ENCODE results near the gene SCGN. TPM values are rescaled to one million over a fixed set of nuclear protein-coding genes. Genes with fewer than 3 reads are reported as not detected.

Gene SCGN
- polyA plus RNA-seq, 1 experiment = not detected

- no peak for DNase-seq (ENCODE audit: low read depth)
- ChIA-PET CTCF (no interaction called here), POLR2A (no interaction called here)
- H3K4me3 ChIP-seq (ENCODE audit: low read depth, low read length) = no peak overlapping the region
- TF ChIP-seq CTCF (IDR thresholded peaks at IDR 0.05; ENCODE audit: insufficient read depth, low read depth, low read length) = no peak
- H3K27me3 ChIP-seq (ENCODE audit: control insufficient read depth, insufficient read depth, low read length) = no peaks in the 10 kb centered on the region
- H3K36me3 ChIP-seq (ENCODE audit: control insufficient read depth, insufficient read depth, low read length) = no peaks in the 10 kb centered on the region
These were observed 33.9 kb downstream of the SCGN start for GRCh38 chr6:25685896-25686295.

GRCh38 chr6:25686856-25687255, 34.8 kb downstream of the SCGN start:
- no peak for TF ChIP-seq CTCF (IDR thresholded peaks at IDR 0.05; ENCODE audit: insufficient read depth, low read depth, low read length)
- ChIA-PET CTCF (interaction anchor here (0.7 to 0.9 kb wide), 2 partner anchors 11 to 14 kb away, joined by 3 read pairs; no protein-coding TSS in a partner anchor), POLR2A (no interaction called here)
- no peak for DNase-seq (ENCODE audit: low read depth)
- no peak overlapping the region for H3K4me3 ChIP-seq (ENCODE audit: low read depth, low read length)
- H3K36me3 ChIP-seq (ENCODE audit: control insufficient read depth, insufficient read depth, low read length) = no peaks in the 10 kb centered on the region
- no peaks in the 10 kb centered on the region for H3K27me3 ChIP-seq (ENCODE audit: control insufficient read depth, insufficient read depth, low read length)

GRCh38 chr6:25689966-25690365, 38.0 kb downstream of the SCGN start:
- ChIA-PET POLR2A (no interaction called here), CTCF (no interaction called here)
- no peak overlapping the region for H3K4me3 ChIP-seq (ENCODE audit: low read depth, low read length)
- no peaks in the 10 kb centered on the region for H3K36me3 ChIP-seq (ENCODE audit: control insufficient read depth, insufficient read depth, low read length)
- no peak for DNase-seq (ENCODE audit: low read depth)
- no peaks in the 10 kb centered on the region for H3K27me3 ChIP-seq (ENCODE audit: control insufficient read depth, insufficient read depth, low read length)
- no peak for TF ChIP-seq CTCF (IDR thresholded peaks at IDR 0.05; ENCODE audit: insufficient read depth, low read depth, low read length)

GRCh38 chr6:25691894-25692293, 39.9 kb downstream of the SCGN start:
- CTCF ChIA-PET = interaction anchor here (1.3 kb wide), 1 partner anchor 30 kb away, joined by 3 read pairs; no protein-coding TSS in a partner anchor
- no peak overlapping the region for H3K4me3 ChIP-seq (ENCODE audit: low read depth, low read length)
- POLR2A ChIA-PET = no interaction called here
- no peak for TF ChIP-seq CTCF (IDR thresholded peaks at IDR 0.05; ENCODE audit: insufficient read depth, low read depth, low read length)
- DNase-seq (ENCODE audit: low read depth) = no peak
- H3K36me3 ChIP-seq (ENCODE audit: control insufficient read depth, insufficient read depth, low read length) = no peaks in the 10 kb centered on the region
- no peaks in the 10 kb centered on the region for H3K27me3 ChIP-seq (ENCODE audit: control insufficient read depth, insufficient read depth, low read length)

GRCh38 chr6:25692472-25692871, 40.5 kb downstream of the SCGN start:
- CTCF ChIA-PET = interaction anchor here (0.7 to 1.3 kb wide), 2 partner anchors 17 to 29 kb away, joined by 3 to 4 read pairs; no protein-coding TSS in a partner anchor
- POLR2A ChIA-PET = no interaction called here
- Histone ChIP-seq H3K36me3 (ENCODE audit: control insufficient read depth, insufficient read depth, low read length) (no peaks in the 10 kb centered on the region), H3K27me3 (ENCODE audit: control insufficient read depth, insufficient read depth, low read length) (no peaks in the 10 kb centered on the region), H3K4me3 (ENCODE audit: low read depth, low read length) (no peak overlapping the region)
- DNase-seq (ENCODE audit: low read depth) = no peak
- TF ChIP-seq CTCF (IDR thresholded peaks at IDR 0.05; ENCODE audit: insufficient read depth, low read depth, low read length) = no peak
